Measurements from ENCODE around the gene C1QTNF1.

C1QTNF1 gene

DNA sequence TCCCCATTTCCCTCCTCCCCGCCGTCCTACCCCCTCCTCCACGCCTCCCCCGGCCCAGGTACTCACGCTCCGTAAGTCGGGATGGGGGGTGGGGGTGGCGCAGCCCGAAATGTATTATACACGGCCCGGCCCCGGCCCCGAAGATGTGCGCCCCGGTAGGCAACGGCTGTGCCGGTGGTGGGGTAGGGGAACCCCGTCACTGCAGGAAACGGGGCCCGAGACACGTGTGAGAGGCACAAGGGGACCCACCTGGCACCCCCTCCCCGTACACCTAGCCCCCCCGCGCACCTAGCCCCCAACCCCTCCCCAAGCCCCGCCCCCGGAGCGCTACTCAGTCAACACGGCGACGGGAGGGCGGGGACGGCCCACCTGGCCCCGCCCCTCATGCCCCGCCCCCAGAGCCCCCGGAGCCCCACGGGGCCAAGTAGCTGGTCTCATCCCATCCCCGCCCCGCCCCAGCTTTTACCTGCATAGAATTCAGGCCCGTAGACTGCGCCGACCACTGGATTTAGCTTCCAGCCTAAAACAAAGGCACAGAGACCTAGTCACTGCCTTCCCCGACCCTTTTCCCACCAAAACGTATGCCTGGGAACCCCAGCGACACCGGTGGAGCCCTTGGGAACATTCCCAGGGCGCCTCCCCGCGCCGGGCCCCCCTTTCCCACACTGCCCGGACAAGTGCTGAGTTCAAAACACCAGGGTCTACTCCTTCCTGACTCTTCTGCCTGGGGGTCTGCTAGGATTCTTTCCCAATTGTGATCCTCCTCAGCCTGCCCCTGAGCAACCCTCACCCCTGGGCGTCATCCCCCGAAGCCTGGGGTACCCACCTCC lies 73.5 kb downstream of the C1QTNF1 start:
- no peak for DNase-seq

DNA sequence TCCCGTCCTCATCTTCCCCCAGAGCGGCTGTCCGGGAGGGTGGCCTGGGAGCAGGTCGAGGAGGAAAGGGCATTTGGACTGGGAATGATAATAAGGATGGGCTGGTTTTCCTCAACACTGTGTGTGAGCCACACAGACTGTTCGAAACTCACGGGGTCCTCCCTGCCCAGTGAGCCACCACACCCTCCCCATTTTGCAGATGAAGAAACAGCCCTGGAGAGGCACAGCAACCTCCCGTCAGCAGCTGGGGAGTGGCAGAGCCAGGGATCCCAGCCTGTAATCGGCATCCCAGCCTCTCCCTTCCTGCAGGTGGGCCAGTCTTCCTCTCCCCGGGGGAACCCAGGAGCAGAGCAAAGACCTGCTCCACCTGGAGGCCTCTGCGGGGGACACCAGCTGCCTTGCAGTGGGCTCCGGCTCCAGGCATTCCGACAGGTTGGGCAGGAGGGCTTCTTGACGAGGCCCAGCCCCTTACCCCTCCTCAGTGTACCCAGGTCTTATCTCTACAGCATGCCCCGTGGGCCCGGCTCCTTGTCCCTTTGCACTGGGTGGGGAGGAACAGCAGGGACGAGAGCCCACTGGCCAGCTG lies 74.4 kb downstream of the C1QTNF1 start:
- DNase-seq: no peak

Measured in central memory CD4-positive, alpha-beta T cell (primary cell).